A549 (cell line): ENCODE results near the gene MYH11.

Source experiments
- BHLHE40 ChIP-seq: IDR thresholded peaks from 2 replicates; pipeline ENCODE4 v1.6.1; 2012; ENCODE audit warnings: low read depth, low read length, inconsistent platforms
- CTCF ChIP-seq: fragments of >200 bp; sonication (Bioruptor Twin); formaldehyde crosslinking; IDR thresholded peaks from 3 replicates; pipeline ENCODE4 v1.5.1; 2016
- HOXA7 ChIP-seq: fragments of 250-450 bp; sonication (Bioruptor Pico); IDR thresholded peaks from 2 replicates; pipeline ENCODE4 v1.5.0; 2020; ENCODE audit warnings: mild to moderate bottlenecking, moderate library complexity
- MAFK ChIP-seq: fragments of 450-650 bp; IDR thresholded peaks from 2 replicates; pipeline ENCODE4 v1.6.1; 2014; ENCODE audit not compliant: partially characterized antibody
- MYC ChIP-seq: IDR thresholded peaks from 2 replicates; pipeline ENCODE4 v1.6.1; 2012; ENCODE audit warnings: mild to moderate bottlenecking, inconsistent platforms, low read length, improper control_type of control experiment, borderline replicate concordance
- POLR2A ChIP-seq: IDR thresholded peaks from 2 replicates; pipeline ENCODE4 v1.6.1; 2012; ENCODE audit warnings: mild to moderate bottlenecking, low read length
- POLR2AphosphoS2 ChIP-seq: conservative IDR thresholded peaks from 2 replicates; pipeline ENCODE4 v1.6.1; 2012; ENCODE audit warnings: low read length, improper control_type of control experiment, inconsistent platforms
- RCOR1 ChIP-seq: fragments of 150-350 bp; IDR thresholded peaks from 2 replicates; pipeline ENCODE4 v1.6.1; 2014; ENCODE audit warnings: antibody characterized with exemption, low read length, low read depth
- REST ChIP-seq: fragments of 200-600 bp; sonication (generic); IDR thresholded peaks from 2 replicates; pipeline ENCODE4 v1.6.1; 2016; ENCODE audit warnings: antibody characterized with exemption, mild to moderate bottlenecking, moderate library complexity
- RNF2 ChIP-seq: fragments of 200-600 bp; sonication (generic); IDR thresholded peaks from 2 replicates; pipeline ENCODE4 v1.6.1; 2016; ENCODE audit warnings: low read depth, mild to moderate bottlenecking, antibody characterized with exemption, moderate library complexity, borderline replicate concordance
- SMC3 ChIP-seq: fragments of >200 bp; sonication (Bioruptor Twin); formaldehyde crosslinking; IDR thresholded peaks from 3 replicates; pipeline ENCODE4 v1.6.1; 2018; ENCODE audit warnings: inconsistent platforms
- ZFP36 ChIP-seq: fragments of 450-650 bp; IDR thresholded peaks from 2 replicates; pipeline ENCODE4 v1.6.1; 2014; ENCODE audit warnings: borderline replicate concordance; ENCODE audit not compliant: partially characterized antibody
- TF ChIP-seq, protein P1 (sequence below): IDR thresholded peaks from 2 replicates; pipeline ENCODE4 v1.6.1; 2012

DNA sequence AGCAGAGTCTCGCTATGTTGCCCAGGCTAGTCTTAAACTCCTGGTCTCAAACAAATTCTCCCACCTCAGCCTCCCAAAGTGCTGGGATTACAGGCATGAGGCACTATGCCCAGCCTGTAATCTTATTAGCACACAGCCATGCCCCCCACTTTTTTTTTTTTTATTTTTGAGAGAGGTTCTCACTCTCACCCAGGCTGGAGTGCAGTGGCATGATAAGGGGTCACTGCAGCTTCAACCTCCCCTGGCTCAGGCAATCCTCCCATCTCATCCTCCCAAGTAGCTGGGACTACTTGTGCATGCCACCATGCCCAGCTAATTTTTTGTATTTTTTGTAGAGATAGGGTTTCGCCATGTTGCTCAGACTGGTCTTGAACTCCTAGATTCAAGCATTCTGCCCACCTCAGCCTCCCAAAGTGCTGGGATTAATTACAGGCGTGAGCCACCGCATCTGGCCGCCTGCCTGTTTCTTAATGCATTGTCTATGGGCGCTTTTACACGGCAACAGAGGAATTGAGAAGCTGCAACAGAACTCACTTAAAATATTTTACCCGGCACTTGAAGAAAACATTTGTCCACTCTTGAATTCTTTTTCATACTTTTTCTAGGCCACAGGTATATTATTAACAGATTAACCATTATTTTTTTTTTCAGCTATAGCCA is 40.4 kb upstream of the MYH11 start:
- TF ChIP-seq CTCF = no peak
- no peak for TF ChIP-seq ZFP36
- TF ChIP-seq HOXA7 (CRISPR knock-in tag) = no peak
- TF ChIP-seq, protein P1, sequence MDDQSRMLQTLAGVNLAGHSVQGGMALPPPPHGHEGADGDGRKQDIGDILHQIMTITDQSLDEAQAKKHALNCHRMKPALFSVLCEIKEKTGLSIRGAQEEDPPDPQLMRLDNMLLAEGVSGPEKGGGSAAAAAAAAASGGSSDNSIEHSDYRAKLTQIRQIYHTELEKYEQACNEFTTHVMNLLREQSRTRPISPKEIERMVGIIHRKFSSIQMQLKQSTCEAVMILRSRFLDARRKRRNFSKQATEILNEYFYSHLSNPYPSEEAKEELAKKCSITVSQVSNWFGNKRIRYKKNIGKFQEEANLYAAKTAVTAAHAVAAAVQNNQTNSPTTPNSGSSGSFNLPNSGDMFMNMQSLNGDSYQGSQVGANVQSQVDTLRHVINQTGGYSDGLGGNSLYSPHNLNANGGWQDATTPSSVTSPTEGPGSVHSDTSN = no peak
- no peak for TF ChIP-seq REST
- no peak for TF ChIP-seq POLR2A
- TF ChIP-seq MYC = no peak
- TF ChIP-seq RCOR1 = no peak
- no peak for TF ChIP-seq POLR2AphosphoS2
- no peak for TF ChIP-seq SMC3
- no peak for TF ChIP-seq RNF2
- TF ChIP-seq MAFK = no peak
- TF ChIP-seq BHLHE40 = no peak
